NCI-H1092 (cell line): ENCODE results near the gene MYO1B.
A peak's percentile ranks its signal among the peaks of the same experiment; 100 is the strongest.

Source experiments
- DNase-seq: peaks from one replicate; lab custom pipeline; 2025; lab: John Stamatoyannopoulos, UW

Gene MYO1B

GRCh38 chr2:191362841-191363240 lies 117.6 kb downstream of the MYO1B start:
- DNase-seq: no peak

- no peak for DNase-seq
These were observed 118.1 kb downstream of the MYO1B start for GRCh38 chr2:191363267-191363666.

GRCh38 chr2:191365089-191365488 lies 119.9 kb downstream of the MYO1B start:
- no peak for DNase-seq

GRCh38 chr2:191366199-191366598 lies 121.0 kb downstream of the MYO1B start:
- DNase-seq: no peak

- no peak for DNase-seq
These were observed 123.8 kb downstream of the MYO1B start for GRCh38 chr2:191369034-191369433.

- DNase-seq: no peak
These were observed 129.2 kb downstream of the MYO1B start for GRCh38 chr2:191374366-191374765.

GRCh38 chr2:191374939-191375338 lies 129.7 kb downstream of the MYO1B start:
- DNase-seq: no peak

- DNase-seq: no peak
These were observed 131.9 kb downstream of the MYO1B start for GRCh38 chr2:191376981-191377629.

- DNase-seq: no peak
These were observed 134.2 kb downstream of the MYO1B start for GRCh38 chr2:191379375-191379774.

- DNase-seq: peak; percentile 17
These were observed 137.6 kb downstream of the MYO1B start for GRCh38 chr2:191382801-191383200.

- DNase-seq: no peak
These were observed 138.3 kb downstream of the MYO1B start for GRCh38 chr2:191383486-191383885.

- no peak for DNase-seq
These were observed 139.6 kb downstream of the MYO1B start for GRCh38 chr2:191384829-191385228.

GRCh38 chr2:191385416-191386160 lies 140.4 kb downstream of the MYO1B start:
- no peak for DNase-seq

GRCh38 chr2:191386938-191387536 lies 141.8 kb downstream of the MYO1B start:
- DNase-seq: no peak

- no peak for DNase-seq
These were observed 144.1 kb downstream of the MYO1B start for GRCh38 chr2:191389288-191389687.

- no peak for DNase-seq
These were observed 146.0 kb downstream of the MYO1B start for GRCh38 chr2:191391171-191391570.

- no peak for DNase-seq
These were observed 148.8 kb downstream of the MYO1B start for GRCh38 chr2:191394043-191394442.

- DNase-seq: no peak
These were observed 151.6 kb downstream of the MYO1B start for GRCh38 chr2:191396794-191397193.

GRCh38 chr2:191399601-191400000 lies 154.4 kb downstream of the MYO1B start:
- no peak for DNase-seq

GRCh38 chr2:191401287-191401686 lies 156.1 kb downstream of the MYO1B start:
- DNase-seq: no peak

- no peak for DNase-seq
These were observed 157.9 kb downstream of the MYO1B start for GRCh38 chr2:191402966-191403565.

- DNase-seq: no peak
These were observed 159.4 kb downstream of the MYO1B start for GRCh38 chr2:191404568-191404991.

- DNase-seq: no peak
These were observed 160.3 kb downstream of the MYO1B start for GRCh38 chr2:191405546-191405945.
